22Rv1 (cell line): ENCODE data around the gene ISLR.

Experiments
- ZFX ChIP-seq: fragments of 450-650 bp; IDR thresholded peaks from 2 replicates; pipeline ENCODE4 v1.6.1; 2017; ENCODE audit warnings: antibody characterized with exemption, borderline replicate concordance
- TF ChIP-seq, protein P1 (sequence below): fragments of 450-650 bp; IDR thresholded peaks from 2 replicates; pipeline ENCODE4 v1.5.1; 2017; ENCODE audit warnings: mild to moderate bottlenecking

DNA sequence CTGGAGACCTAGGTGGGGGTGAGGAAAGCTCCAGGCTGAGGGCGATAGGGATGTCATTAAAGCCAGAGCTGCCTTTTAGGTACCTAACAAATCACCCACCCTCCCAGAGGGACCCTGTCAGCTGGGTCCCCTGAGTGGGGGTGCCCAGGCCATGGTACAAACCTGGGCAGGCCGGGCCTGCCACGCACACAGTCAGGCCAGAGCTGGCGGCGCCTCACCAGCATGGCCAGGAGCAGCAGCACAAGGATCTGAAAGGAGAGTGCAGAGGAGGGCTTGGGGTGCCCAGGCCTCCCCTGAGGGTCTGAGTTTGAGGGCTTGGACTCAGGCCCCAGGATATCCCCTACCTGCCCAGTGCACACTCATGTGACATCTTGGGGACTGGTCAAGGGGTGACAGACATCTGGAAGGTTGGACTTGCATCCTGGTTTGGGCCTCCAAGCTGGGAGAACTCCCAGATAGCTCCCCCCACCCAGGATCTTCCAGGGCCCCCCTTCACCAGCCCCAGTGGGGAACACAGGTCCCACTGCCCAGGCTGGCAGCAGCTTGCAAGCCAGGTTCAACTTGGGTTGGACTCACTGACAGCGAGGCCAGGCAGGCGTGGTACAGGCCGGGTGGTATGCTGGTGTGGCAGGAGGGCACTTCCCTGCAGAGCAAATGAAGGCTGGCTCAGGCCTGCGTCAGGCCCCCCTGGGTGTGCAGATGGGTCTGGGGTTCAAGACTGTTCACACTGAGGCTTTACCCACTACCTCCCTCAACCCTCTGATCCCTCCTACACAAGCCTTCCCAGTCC, 23.9 kb downstream of the ISLR start:
- TF ChIP-seq, protein P1, sequence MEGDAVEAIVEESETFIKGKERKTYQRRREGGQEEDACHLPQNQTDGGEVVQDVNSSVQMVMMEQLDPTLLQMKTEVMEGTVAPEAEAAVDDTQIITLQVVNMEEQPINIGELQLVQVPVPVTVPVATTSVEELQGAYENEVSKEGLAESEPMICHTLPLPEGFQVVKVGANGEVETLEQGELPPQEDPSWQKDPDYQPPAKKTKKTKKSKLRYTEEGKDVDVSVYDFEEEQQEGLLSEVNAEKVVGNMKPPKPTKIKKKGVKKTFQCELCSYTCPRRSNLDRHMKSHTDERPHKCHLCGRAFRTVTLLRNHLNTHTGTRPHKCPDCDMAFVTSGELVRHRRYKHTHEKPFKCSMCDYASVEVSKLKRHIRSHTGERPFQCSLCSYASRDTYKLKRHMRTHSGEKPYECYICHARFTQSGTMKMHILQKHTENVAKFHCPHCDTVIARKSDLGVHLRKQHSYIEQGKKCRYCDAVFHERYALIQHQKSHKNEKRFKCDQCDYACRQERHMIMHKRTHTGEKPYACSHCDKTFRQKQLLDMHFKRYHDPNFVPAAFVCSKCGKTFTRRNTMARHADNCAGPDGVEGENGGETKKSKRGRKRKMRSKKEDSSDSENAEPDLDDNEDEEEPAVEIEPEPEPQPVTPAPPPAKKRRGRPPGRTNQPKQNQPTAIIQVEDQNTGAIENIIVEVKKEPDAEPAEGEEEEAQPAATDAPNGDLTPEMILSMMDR, result no peak
- no peak for TF ChIP-seq ZFX
